Measurements from ENCODE around the gene C9orf43. TPM values are rescaled to one million over a fixed set of nuclear protein-coding genes. Genes with fewer than 3 reads are reported as not detected.

Gene C9orf43
- total RNA-seq, 1 donor from 2014 or later: 1.3 TPM

GRCh38 chr9:113393281-113393680, 17.3 kb upstream of the C9orf43 start:
- H3K9me3 ChIP-seq (ENCODE audit: low read depth): no peaks in the 10 kb centered on the region
- H3K36me3 ChIP-seq: no peaks in the 10 kb centered on the region
- H3K79me2 ChIP-seq (ENCODE audit: low read depth): no peaks in the 10 kb centered on the region
- H3K9ac ChIP-seq: no peak overlapping the region
- no peak for DNase-seq (ENCODE audit: low spot score)
- H4K20me1 ChIP-seq (ENCODE audit: low read depth): no peaks in the 10 kb centered on the region
- H3F3A ChIP-seq (ENCODE audit: low read depth): no peaks in the 10 kb centered on the region
- no peak overlapping the region for H3K4me3 Mint-ChIP-seq
- H3K36me3 Mint-ChIP-seq: peaks cover 9% of the 10 kb centered on the region
- H3K27me3 Mint-ChIP-seq (ENCODE audit: insufficient read depth, low read depth): no peaks in the 10 kb centered on the region
- TF ChIP-seq EZH2phosphoT487 (IDR thresholded peaks at IDR 0.05) (no peak), EZH2 (IDR thresholded peaks at IDR 0.05) (no peak), CTCF (IDR thresholded peaks at IDR 0.05) (no peak)
- H2AFZ ChIP-seq (replicated peaks): no peak overlapping the region
- no peak overlapping the region for H3K4me3 ChIP-seq
- no peak overlapping the region for H3K27ac Mint-ChIP-seq
- H3K4me2 ChIP-seq: no peak overlapping the region
- no peaks in the 10 kb centered on the region for H3K9me3 Mint-ChIP-seq
- H3K4me1 ChIP-seq: peaks cover 5% of the 10 kb centered on the region
- H3K27me3 ChIP-seq: no peaks in the 10 kb centered on the region
- no peaks in the 10 kb centered on the region for H3K4me1 Mint-ChIP-seq
- H3K27ac ChIP-seq: no peak overlapping the region

GRCh38 chr9:113395000-113395861, 15.3 kb upstream of the C9orf43 start:
- peaks cover 9% of the 10 kb centered on the region for H3K4me1 ChIP-seq
- H3K9me3 ChIP-seq (ENCODE audit: low read depth): no peaks in the 10 kb centered on the region
- TF ChIP-seq CTCF (IDR thresholded peaks at IDR 0.05) (no peak), EZH2phosphoT487 (IDR thresholded peaks at IDR 0.05) (no peak), EZH2 (IDR thresholded peaks at IDR 0.05) (no peak)
- no peak overlapping the region for H2AFZ ChIP-seq (replicated peaks)
- peaks cover 9% of the 10 kb centered on the region for H3K79me2 ChIP-seq (ENCODE audit: low read depth)
- H3K4me2 ChIP-seq: no peak overlapping the region
- Mint-ChIP-seq H3K4me1 (peaks cover 9% of the 10 kb centered on the region), H3K27me3 (ENCODE audit: insufficient read depth, low read depth) (no peaks in the 10 kb centered on the region), H3K9me3 (no peaks in the 10 kb centered on the region), H3K36me3 (peaks cover 6% of the 10 kb centered on the region), H3K4me3 (no peak overlapping the region), H3K27ac (no peak overlapping the region)
- H3K27ac ChIP-seq: no peak overlapping the region
- no peak overlapping the region for H3K4me3 ChIP-seq
- H3K27me3 ChIP-seq: no peaks in the 10 kb centered on the region
- no peaks in the 10 kb centered on the region for H3K36me3 ChIP-seq
- H3F3A ChIP-seq (ENCODE audit: low read depth): no peaks in the 10 kb centered on the region
- H3K9ac ChIP-seq: no peak overlapping the region
- H4K20me1 ChIP-seq (ENCODE audit: low read depth): peaks cover 4% of the 10 kb centered on the region
- DNase-seq (ENCODE audit: low spot score): no peak

GRCh38 chr9:113397203-113397631, 13.3 kb upstream of the C9orf43 start:
- no peak overlapping the region for H3K4me3 ChIP-seq
- Mint-ChIP-seq H3K27me3 (ENCODE audit: insufficient read depth, low read depth) (no peaks in the 10 kb centered on the region), H3K36me3 (peaks cover 3% of the 10 kb centered on the region), H3K27ac (no peak overlapping the region), H3K4me1 (peaks cover 15% of the 10 kb centered on the region), H3K4me3 (no peak overlapping the region), H3K9me3 (no peaks in the 10 kb centered on the region)
- no peaks in the 10 kb centered on the region for H3K36me3 ChIP-seq
- TF ChIP-seq EZH2 (IDR thresholded peaks at IDR 0.05): no peak
- no peak for TF ChIP-seq CTCF (IDR thresholded peaks at IDR 0.05)
- TF ChIP-seq EZH2phosphoT487 (IDR thresholded peaks at IDR 0.05): no peak
- no peak overlapping the region for H3K27ac ChIP-seq
- H3K9ac ChIP-seq: no peak overlapping the region
- no peaks in the 10 kb centered on the region for H3K9me3 ChIP-seq (ENCODE audit: low read depth)
- DNase-seq (ENCODE audit: low spot score): no peak
- H4K20me1 ChIP-seq (ENCODE audit: low read depth): peaks cover 6% of the 10 kb centered on the region
- H3K4me2 ChIP-seq: no peak overlapping the region
- no peak overlapping the region for H2AFZ ChIP-seq (replicated peaks)
- H3K79me2 ChIP-seq (ENCODE audit: low read depth): peaks cover 13% of the 10 kb centered on the region
- H3F3A ChIP-seq (ENCODE audit: low read depth): peaks cover 6% of the 10 kb centered on the region
- H3K4me1 ChIP-seq: peaks cover 9% of the 10 kb centered on the region
- H3K27me3 ChIP-seq: no peaks in the 10 kb centered on the region
